Thyroid gland (tissue), 4 donors: Measurements from ENCODE around the gene GLRA1. TPM values are rescaled to one million over a fixed set of nuclear protein-coding genes. Genes with fewer than 3 reads are reported as not detected.

Source experiments
- DNase-seq, 2 donors: peaks; one replicate each; pipeline ENCODE4 v3.0.0-alpha.2; 2019
- H3K27ac ChIP-seq, 3 donors: fragments of 200-600 bp; sonication (generic); 1 replicate in 2 of 3; 2 replicates in 1 of 3; pipeline ENCODE4 v1.5.1; 2016 to 2019; ENCODE audit warnings: mild to moderate bottlenecking in 1 of 3, moderate library complexity in 1 of 3
- H3K27me3 ChIP-seq: fragments of 200-600 bp; sonication (generic); one replicate; pipeline ENCODE4 v1.5.1; 2019
- H3K36me3 ChIP-seq, 2 donors: fragments of 200-600 bp; sonication (generic); one replicate each; pipeline ENCODE4 v1.5.1; 2016 to 2019
- H3K4me1 ChIP-seq, 2 donors: fragments of 200-600 bp; sonication (generic); one replicate each; pipeline ENCODE4 v1.5.1; 2017 to 2019
- H3K4me3 ChIP-seq, 3 donors: fragments of 200-600 bp; sonication (generic); replicated peaks in 1 of 3; 1 replicate in 2 of 3; 2 replicates in 1 of 3; pipeline ENCODE4 v1.5.1; 2016; ENCODE audit warnings: mild to moderate bottlenecking in 1 of 3
- H3K9me3 ChIP-seq: fragments of 200-600 bp; sonication (generic); one replicate; pipeline ENCODE4 v1.5.1; 2017
- POLR2A ChIP-seq, 2 donors: fragments of 450-650 bp; IDR thresholded peaks; one replicate each; pipeline ENCODE4 v1.6.1; 2017; ENCODE audit warnings: antibody characterized with exemption in 2 of 2, mild to moderate bottlenecking in 2 of 2, moderate library complexity in 1 of 2
- WGBS, 2 donors: methylation state at CpG; one replicate each; pipeline ENCODE4 v1.1.5; 2017; 5-methylcytosine and 5-hydroxymethylcytosine counted together
- intact Hi-C: fragments of 100-400 bp; cut with DNase I; formaldehyde crosslinking; loops from one replicate; pipeline ENCODE4 v1.15.1; 2023
- total RNA-seq, 4 donors: library from RNA; depleted of rRNA; stranded (reverse); fragments of >200 nt; gene quantifications; one replicate each; pipeline ENCODE4 v1.2.3, GENCODE V29; 2016
- TF ChIP-seq, protein P1 (sequence below), 6 experiments: fragments of 200-600 bp in 3 of 6; fragments of 450-650 bp in 3 of 6; sonication (generic) in 3 of 6; IDR thresholded peaks; one replicate each; pipeline ENCODE4 v1.5.1; 2016 to 2019; ENCODE audit warnings: antibody characterized with exemption in 6 of 6, mild to moderate bottlenecking in 2 of 6, inconsistent platforms in 1 of 6, moderate library complexity in 1 of 6

Gene GLRA1
- total RNA-seq, 4 donors from 2014 or later: not detected

DNA sequence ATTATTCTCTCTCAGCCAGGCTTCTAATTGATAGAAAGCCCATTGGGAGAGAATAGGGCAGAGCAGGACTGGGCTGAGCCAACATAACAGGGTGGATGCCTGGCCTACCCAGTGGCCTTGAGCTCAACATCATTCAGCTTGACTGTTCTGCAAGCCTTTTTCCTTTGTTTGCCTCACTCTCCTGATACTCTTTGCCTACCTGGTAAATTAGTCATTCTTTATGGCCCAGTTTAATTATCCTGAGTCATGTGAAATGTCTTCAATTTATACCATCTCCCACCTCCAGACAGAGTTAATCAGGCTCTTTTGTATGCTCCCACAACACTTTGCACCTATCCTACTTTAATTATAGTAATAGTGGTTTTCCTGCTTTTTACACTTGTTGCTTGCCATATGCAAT, 13.6 kb downstream of the GLRA1 start:
- Histone ChIP-seq H3K27me3 (no peaks in the 10 kb centered on the region), H3K36me3 (no peaks in the 10 kb centered on the region), H3K4me3 (no peak overlapping the region), H3K9me3 (no peaks in the 10 kb centered on the region), H3K4me1 (no peaks in the 10 kb centered on the region), H3K27ac (no peak overlapping the region)
- no peak for TF ChIP-seq POLR2A (IDR thresholded peaks at IDR 0.05)
- TF ChIP-seq, protein P1, sequence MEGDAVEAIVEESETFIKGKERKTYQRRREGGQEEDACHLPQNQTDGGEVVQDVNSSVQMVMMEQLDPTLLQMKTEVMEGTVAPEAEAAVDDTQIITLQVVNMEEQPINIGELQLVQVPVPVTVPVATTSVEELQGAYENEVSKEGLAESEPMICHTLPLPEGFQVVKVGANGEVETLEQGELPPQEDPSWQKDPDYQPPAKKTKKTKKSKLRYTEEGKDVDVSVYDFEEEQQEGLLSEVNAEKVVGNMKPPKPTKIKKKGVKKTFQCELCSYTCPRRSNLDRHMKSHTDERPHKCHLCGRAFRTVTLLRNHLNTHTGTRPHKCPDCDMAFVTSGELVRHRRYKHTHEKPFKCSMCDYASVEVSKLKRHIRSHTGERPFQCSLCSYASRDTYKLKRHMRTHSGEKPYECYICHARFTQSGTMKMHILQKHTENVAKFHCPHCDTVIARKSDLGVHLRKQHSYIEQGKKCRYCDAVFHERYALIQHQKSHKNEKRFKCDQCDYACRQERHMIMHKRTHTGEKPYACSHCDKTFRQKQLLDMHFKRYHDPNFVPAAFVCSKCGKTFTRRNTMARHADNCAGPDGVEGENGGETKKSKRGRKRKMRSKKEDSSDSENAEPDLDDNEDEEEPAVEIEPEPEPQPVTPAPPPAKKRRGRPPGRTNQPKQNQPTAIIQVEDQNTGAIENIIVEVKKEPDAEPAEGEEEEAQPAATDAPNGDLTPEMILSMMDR (IDR thresholded peaks at IDR 0.05): no peak
- no peak for DNase-seq
- intact Hi-C loops: no loop called here

GRCh38 chr5:151909628-151910027, 15.0 kb downstream of the GLRA1 start:
- no peaks in the 10 kb centered on the region for H3K27me3 ChIP-seq
- no peaks in the 10 kb centered on the region for H3K9me3 ChIP-seq
- no peaks in the 10 kb centered on the region for H3K36me3 ChIP-seq
- no peak overlapping the region for H3K4me3 ChIP-seq
- H3K4me1 ChIP-seq: no peaks in the 10 kb centered on the region
- 73 to 76% methylated on average over 1 of the region's 1 CpG for WGBS, 2 donors
- TF ChIP-seq POLR2A (IDR thresholded peaks at IDR 0.05): no peak
- TF ChIP-seq, protein P1 (IDR thresholded peaks at IDR 0.05): no peak
- intact Hi-C loops: no loop called here
- no peak overlapping the region for H3K27ac ChIP-seq
- no peak for DNase-seq

DNA sequence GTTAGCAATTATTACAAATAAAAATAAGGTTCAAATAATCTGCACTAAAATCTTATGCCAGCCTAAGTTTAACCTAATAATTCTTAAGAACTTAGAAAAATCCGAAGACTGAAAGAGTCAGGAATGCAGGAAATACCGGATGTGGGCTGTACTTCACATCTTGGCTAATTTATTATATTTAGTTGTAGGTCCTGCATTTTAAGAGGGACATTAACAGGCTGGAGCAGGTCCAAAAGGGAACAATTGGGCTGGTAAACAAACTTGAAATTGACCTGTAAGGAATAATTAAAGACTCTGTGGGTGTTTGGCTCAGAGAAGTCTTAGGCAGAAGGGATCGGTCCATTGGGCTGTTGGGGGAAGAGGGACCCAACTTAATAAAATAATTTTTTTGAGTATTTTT, 18.4 kb downstream of the GLRA1 start:
- WGBS, 2 donors: 62% methylated on average over 3 of the region's 3 CpGs
- no peaks in the 10 kb centered on the region for H3K9me3 ChIP-seq
- no peaks in the 10 kb centered on the region for H3K36me3 ChIP-seq
- no peaks in the 10 kb centered on the region for H3K4me1 ChIP-seq
- no peak overlapping the region for H3K27ac ChIP-seq
- no peak overlapping the region for H3K4me3 ChIP-seq
- no peaks in the 10 kb centered on the region for H3K27me3 ChIP-seq
- no peak for TF ChIP-seq POLR2A (IDR thresholded peaks at IDR 0.05)
- TF ChIP-seq, protein P1 (IDR thresholded peaks at IDR 0.05): no peak
- DNase-seq: no peak
- intact Hi-C loops: no loop called here

DNA sequence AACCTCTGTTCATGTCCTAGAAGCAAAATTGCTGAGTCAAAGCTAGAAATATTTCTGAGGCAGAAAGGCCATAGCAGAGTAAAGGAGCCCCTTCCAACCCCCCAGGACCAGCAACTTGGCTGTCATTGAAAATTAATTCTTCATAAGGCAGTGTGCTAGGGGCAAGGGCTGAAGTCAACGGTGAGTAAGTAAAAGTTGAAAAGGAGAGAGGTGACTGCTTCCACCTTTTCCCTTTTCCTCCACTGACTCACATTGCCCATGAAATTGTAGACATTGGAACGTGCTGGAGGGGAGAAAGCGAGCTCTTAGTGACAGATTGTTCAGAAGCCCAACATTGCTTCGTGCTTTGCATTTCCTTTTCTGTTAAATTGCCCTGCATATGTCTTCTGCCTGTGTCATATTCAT, 19.1 kb downstream of the GLRA1 start:
- no peak for TF ChIP-seq POLR2A (IDR thresholded peaks at IDR 0.05)
- TF ChIP-seq, protein P1 (IDR thresholded peaks at IDR 0.05): no peak
- Histone ChIP-seq H3K4me3 (no peak overlapping the region), H3K4me1 (no peaks in the 10 kb centered on the region), H3K27me3 (no peaks in the 10 kb centered on the region), H3K36me3 (no peaks in the 10 kb centered on the region), H3K9me3 (no peaks in the 10 kb centered on the region), H3K27ac (no peak overlapping the region)
- DNase-seq: no peak
- 60 to 62% methylated on average over 4 of the region's 4 CpGs for WGBS, 2 donors
- intact Hi-C loops: no loop called here

- Histone ChIP-seq H3K9me3 (no peaks in the 10 kb centered on the region), H3K27ac (no peak overlapping the region), H3K4me3 (no peak overlapping the region), H3K36me3 (no peaks in the 10 kb centered on the region), H3K27me3 (no peaks in the 10 kb centered on the region), H3K4me1 (no peaks in the 10 kb centered on the region)
- TF ChIP-seq, protein P1 (IDR thresholded peaks at IDR 0.05): no peak
- TF ChIP-seq POLR2A (IDR thresholded peaks at IDR 0.05): no peak
- intact Hi-C loops: no loop called here
- DNase-seq: no peak
Measured at GRCh38 chr5:151904909-151905308, 19.7 kb downstream of the GLRA1 start.
